ENCODE data around the gene NSUN6. TPM values are rescaled to one million over a fixed set of nuclear protein-coding genes. Genes with fewer than 3 reads are reported as not detected.

Gene NSUN6
- total RNA-seq, 6 experiments from 2014 or later = 3.7 to 6.0 (median 5.3) TPM

- DNase-seq = no peak
- Mint-ChIP-seq H3K36me3 (ENCODE audit: low read depth) (no peaks in the 10 kb centered on the region), H3K27me3 (ENCODE audit: insufficient read depth) (no peaks in the 10 kb centered on the region), H3K9me3 (no peaks in the 10 kb centered on the region), H3K4me3 (no peak overlapping the region), H3K4me1 (ENCODE audit: low read depth) (no peaks in the 10 kb centered on the region), H3K27ac (no peak overlapping the region)
- no peak for TF ChIP-seq CTCF (IDR thresholded peaks at IDR 0.05)
Observed at GRCh38 chr10:18528292-18528691, 123.1 kb downstream of the NSUN6 start.

GRCh38 chr10:18527687-18528086 is 123.7 kb downstream of the NSUN6 start:
- Mint-ChIP-seq H3K27me3 (ENCODE audit: insufficient read depth) (no peaks in the 10 kb centered on the region), H3K4me3 (no peak overlapping the region), H3K4me1 (ENCODE audit: low read depth) (no peaks in the 10 kb centered on the region), H3K9me3 (no peaks in the 10 kb centered on the region), H3K36me3 (ENCODE audit: low read depth) (no peaks in the 10 kb centered on the region), H3K27ac (no peak overlapping the region)
- TF ChIP-seq CTCF (IDR thresholded peaks at IDR 0.05) = no peak
- no peak for DNase-seq

- Mint-ChIP-seq H3K4me3 (no peak overlapping the region), H3K27me3 (ENCODE audit: insufficient read depth) (peaks cover 5% of the 10 kb centered on the region), H3K9me3 (no peaks in the 10 kb centered on the region), H3K36me3 (ENCODE audit: low read depth) (no peaks in the 10 kb centered on the region), H3K27ac (no peak overlapping the region), H3K4me1 (ENCODE audit: low read depth) (no peaks in the 10 kb centered on the region)
- TF ChIP-seq CTCF (IDR thresholded peaks at IDR 0.05) = no peak
- DNase-seq = no peak
Observed at GRCh38 chr10:18523858-18524257, 127.5 kb downstream of the NSUN6 start.

GRCh38 chr10:18523025-18523424 is 128.4 kb downstream of the NSUN6 start:
- H3K4me3 Mint-ChIP-seq = no peak overlapping the region

GRCh38 chr10:18516851-18517250 is 134.5 kb downstream of the NSUN6 start:
- Mint-ChIP-seq H3K9me3 (peaks cover 4% of the 10 kb centered on the region; the same call in 1 of the 2 replicates), H3K36me3 (ENCODE audit: low read depth) (no peaks in the 10 kb centered on the region), H3K4me1 (ENCODE audit: low read depth) (no peaks in the 10 kb centered on the region), H3K27me3 (ENCODE audit: insufficient read depth) (peaks cover 8% of the 10 kb centered on the region), H3K27ac (no peak overlapping the region), H3K4me3 (no peak overlapping the region)
- no peak for TF ChIP-seq CTCF (IDR thresholded peaks at IDR 0.05)
- DNase-seq = no peak

More at GRCh38 chr10:18523025-18523424, 128.4 kb downstream of the NSUN6 start:
- H3K27ac Mint-ChIP-seq = no peak overlapping the region
- DNase-seq = no peak
- TF ChIP-seq CTCF (IDR thresholded peaks at IDR 0.05) = no peak
- no peaks in the 10 kb centered on the region for H3K36me3 Mint-ChIP-seq (ENCODE audit: low read depth)
- H3K9me3 Mint-ChIP-seq = no peaks in the 10 kb centered on the region
- H3K4me1 Mint-ChIP-seq (ENCODE audit: low read depth) = no peaks in the 10 kb centered on the region
- H3K27me3 Mint-ChIP-seq (ENCODE audit: insufficient read depth) = peaks cover 5% of the 10 kb centered on the region

- Mint-ChIP-seq H3K4me3 (no peak overlapping the region), H3K36me3 (ENCODE audit: low read depth) (no peaks in the 10 kb centered on the region), H3K27me3 (ENCODE audit: insufficient read depth) (peaks cover 6% of the 10 kb centered on the region), H3K27ac (no peak overlapping the region), H3K4me1 (ENCODE audit: low read depth) (no peaks in the 10 kb centered on the region), H3K9me3 (peaks cover 4% of the 10 kb centered on the region; the same call in 1 of the 2 replicates)
- no peak for TF ChIP-seq CTCF (IDR thresholded peaks at IDR 0.05)
- DNase-seq = no peak
Observed at GRCh38 chr10:18514537-18514936, 136.8 kb downstream of the NSUN6 start.

Data from HFFc6 (cell line).